Stimulated activated CD8-positive, alpha-beta memory T cell treated with anti-CD3 and anti-CD28 coated beads, Interleukin-15, amount 100 ng/mL, for 24 hours (primary cell): Measurements from ENCODE around the gene RXFP1.

Experiments
- DNase-seq: peaks from one replicate; pipeline ENCODE4 v3.0.0-alpha.2; 2020; ENCODE audit warnings: low read depth

The RXFP1 gene

GRCh38 chr4:158541506-158541905 lies 19.8 kb downstream of the RXFP1 start:
- no peak for DNase-seq

GRCh38 chr4:158543191-158543590 lies 21.5 kb downstream of the RXFP1 start:
- no peak for DNase-seq

DNA sequence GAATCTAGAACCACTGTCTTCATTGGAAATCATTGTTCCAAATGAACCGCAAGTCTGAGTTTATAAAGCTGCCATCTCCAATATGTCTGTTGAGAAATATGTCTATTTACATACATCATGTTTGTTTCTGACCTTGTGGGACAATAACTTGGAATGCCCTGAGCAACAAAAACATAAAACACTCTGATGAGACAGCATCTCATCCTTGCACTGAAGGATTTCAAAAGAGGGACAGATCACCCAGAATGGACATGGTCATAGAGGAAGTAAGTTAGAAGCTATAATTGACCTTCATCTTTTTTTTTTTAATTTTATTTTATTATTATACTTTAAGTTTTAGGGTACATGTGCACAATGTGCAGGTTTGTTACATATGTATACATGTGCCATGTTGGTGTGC lies 22.5 kb downstream of the RXFP1 start:
- no peak for DNase-seq

GRCh38 chr4:158553364-158553763 lies 31.7 kb downstream of the RXFP1 start:
- DNase-seq: no peak

DNA sequence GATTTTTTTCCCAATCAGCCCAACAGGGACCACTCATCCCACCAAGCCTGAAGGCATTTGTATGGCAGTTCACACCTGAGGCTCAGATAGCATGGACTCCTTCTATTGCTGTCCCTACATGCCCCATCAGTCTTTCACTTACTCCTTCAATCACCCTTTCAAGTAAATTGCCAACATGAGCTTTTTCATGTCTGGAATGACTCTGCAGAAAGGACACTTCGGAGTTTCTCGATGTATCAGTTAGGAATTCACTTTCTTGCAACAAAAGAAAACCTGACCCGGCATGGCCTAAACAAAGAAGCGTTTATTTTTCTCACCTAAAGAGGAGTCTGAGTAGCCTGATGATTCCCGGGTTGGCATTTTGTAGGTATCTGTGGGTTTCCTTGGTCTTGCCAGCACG lies 38.6 kb downstream of the RXFP1 start:
- no peak for DNase-seq

DNA sequence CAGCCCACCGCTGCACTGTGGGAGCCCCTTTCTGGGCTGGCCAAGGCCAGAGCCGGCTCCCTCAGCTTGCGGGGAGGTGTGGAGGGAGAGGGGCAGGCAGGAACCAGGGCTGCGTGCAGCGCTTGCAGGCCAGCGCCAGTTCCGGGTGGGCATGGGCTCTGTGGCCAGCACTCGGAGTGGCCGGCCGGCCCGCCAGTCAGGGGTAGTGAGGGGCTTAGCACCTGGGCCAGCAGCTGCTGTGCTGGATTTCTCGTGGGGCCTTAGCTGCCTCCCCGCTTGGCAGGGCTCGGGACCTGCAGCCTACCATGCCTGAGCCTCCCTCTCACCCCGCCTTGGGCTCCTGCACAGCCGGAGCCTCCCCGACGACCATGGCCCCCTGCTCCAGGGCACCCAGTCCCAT lies 45.2 kb downstream of the RXFP1 start:
- no peak for DNase-seq

GRCh38 chr4:158571736-158572135 lies 50.1 kb downstream of the RXFP1 start:
- DNase-seq: no peak

DNA sequence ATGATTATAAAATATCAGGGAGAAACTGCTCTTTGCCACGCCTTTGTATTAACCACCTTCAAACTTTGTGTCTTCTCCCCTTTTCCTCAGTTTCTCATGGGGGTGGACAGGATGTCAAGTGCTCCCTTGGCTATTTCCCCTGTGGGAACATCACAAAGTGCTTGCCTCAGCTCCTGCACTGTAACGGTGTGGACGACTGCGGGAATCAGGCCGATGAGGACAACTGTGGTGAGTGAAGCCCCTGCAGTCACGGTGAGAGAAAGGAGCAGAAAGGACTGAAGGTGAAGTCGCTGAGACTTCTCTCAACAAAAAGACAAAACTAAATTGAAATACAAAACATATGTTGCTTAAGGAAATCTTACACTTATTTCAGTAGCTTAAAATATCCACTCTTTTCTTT lies 50.9 kb downstream of the RXFP1 start:
- no peak for DNase-seq

DNA sequence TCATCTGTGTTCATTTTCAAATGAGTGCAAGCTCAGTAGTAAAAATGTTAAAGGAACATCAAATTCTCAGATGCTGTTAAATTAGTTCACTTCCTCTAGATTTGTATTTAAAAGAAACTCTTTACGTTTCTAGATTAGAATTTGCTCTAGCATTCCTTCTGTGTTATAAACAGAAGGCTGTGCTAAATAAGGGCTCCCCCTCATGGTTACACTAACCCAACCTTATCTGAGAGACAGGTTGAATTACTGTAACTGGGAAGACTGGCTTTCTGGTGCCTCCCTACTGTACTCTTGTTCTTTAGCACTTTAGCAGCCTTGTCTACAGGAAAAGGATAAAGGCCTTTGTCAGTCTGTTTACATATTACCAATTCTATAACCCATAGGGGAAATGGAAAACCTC lies 56.8 kb downstream of the RXFP1 start:
- no peak for DNase-seq

DNA sequence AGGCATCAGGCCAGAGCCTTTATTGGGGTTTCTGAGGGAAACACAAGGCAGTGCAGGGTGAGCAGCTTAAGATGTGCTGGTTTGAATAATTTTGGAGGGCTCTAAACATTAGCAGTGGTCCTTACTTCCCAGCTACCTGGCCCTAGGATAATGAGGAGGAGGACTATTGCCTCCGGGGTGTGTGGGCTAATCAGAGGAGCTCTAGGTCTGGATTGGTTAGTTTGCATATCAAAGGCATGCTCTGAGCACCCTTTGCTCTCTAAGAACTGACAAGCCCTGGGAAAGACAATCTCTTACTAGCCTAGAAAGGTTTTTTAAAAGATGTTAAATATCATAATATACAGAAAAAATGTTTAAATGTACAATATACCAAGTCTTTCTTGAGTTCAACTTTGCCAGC lies 58.4 kb downstream of the RXFP1 start:
- no peak for DNase-seq

GRCh38 chr4:158581161-158581560 lies 59.5 kb downstream of the RXFP1 start:
- no peak for DNase-seq

GRCh38 chr4:158586881-158587280 lies 65.2 kb downstream of the RXFP1 start:
- no peak for DNase-seq

DNA sequence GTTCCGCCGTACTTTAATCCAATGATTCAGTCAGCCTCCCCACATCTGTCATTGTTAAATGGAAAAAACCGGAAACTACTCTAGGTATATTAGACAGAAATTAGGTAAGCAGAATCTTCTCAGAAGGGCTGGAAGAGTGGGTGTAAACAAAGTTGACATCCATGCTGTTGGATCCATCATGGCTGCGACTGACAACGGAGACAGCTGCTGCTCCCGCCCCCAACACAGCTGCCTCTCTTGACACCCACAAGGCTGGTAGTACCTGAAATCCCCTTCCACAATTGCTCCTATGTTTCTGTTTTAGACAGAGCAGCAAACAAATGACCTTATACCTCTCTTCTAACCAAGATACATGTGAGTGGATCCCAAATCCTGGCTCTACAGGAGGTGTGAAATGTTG lies 66.6 kb downstream of the RXFP1 start:
- no peak for DNase-seq

DNA sequence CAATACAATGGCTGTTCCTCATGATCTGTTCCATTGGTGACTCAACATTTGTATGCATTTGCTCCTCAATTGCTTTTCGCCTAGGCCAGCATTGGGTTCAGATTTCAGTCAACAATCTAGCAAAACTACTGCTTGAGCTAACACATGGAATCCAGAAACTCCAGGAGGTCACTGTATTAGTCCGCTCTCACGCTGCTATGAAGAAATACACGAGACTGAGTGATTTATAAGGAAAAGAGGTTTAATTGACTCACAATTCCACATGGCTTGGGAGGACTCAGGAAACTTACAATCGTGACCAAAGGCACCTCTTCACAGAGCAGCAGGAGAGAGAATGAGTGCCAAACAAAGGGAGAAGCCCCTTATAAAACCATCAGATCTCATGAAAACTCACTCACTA lies 67.1 kb downstream of the RXFP1 start:
- DNase-seq: no peak

- no peak for DNase-seq
Measured at GRCh38 chr4:158590306-158590705, 68.6 kb downstream of the RXFP1 start.

- DNase-seq: no peak
Measured at GRCh38 chr4:158590824-158591223, 69.1 kb downstream of the RXFP1 start.

DNA sequence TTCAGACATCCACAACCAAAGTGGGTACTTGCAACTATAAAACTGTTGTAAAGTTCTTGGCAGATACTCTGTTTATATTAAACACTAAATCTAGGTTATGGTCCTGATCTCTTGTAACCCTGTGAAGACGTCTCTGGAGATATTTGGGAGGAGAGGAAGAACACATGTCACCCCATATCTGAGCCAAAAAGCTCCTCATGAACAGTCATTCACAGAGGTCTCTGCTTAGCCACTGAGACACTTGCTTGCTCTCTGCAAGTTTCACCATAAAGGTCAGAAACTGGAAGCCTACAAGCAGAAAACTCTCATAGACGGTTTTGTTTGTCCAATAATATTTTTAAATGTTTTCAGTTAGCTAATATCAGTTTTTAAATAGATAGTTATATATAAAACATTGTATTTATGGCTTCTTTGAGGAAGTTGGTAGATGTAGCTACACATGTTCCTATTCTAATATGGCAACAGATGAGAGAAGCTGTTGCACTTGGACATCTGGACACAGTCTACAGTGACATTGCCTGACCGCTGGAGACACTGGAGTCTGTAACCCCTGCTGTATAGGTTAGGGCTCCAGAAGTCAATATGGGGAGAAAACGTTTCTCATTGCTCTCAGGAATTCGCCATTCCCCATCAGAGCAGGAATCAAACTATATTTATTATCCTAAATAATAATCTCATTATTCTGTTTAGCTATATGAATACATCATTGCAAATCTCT lies 76.4 kb downstream of the RXFP1 start:
- DNase-seq: no peak

DNA sequence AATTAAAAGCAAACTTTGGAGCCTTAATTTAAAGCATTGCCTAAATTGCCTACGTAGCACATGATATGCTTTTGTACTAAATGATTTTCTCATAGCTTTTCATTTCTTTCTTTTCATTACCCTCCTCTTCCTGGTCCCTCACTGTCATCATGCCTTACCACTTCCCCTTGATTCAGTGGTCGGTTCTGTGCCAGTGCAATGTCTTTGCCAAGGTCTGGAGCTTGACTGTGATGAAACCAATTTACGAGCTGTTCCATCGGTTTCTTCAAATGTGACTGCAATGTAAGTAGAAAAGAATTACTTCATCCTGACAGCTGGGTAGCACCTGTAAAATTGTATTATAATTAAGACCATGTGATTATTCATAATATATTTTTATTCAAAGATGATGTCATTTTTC lies 77.5 kb downstream of the RXFP1 start:
- DNase-seq: no peak

DNA sequence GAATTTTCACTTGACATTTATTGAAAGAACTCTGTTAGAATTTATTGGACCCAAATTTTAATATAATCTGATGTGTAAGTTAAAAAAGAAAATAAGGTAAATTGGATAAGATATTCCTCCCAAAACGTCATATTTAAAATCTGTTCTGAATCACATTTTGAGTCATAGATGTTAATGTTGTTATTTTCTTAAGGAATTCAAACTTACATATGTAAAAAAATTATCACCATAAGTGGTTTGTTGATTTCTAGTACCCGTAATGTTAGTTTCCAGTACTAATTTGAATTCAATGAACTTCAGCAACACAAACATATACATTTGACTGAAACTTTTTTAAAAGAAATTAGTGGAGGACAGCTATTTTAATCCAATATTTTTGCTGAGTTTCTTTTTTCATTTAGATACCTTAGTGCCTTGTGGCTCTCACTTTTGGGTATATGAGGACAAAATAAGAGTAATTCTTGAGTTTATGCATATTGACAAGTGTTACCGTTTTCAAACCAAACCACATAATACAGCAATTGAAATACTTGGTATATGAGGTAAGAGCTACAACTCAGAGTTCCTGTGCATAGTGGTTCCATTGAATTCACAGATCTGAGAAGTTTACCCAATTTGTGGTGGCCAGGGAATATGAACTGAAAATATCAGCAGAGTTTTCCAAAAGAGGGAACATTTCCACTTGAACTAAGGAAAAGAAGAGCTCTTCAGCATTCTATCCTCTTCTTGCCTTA lies 78.2 kb downstream of the RXFP1 start:
- DNase-seq: no peak

- DNase-seq: no peak
Measured at GRCh38 chr4:158604369-158604768, 82.7 kb downstream of the RXFP1 start.

GRCh38 chr4:158605393-158605792 lies 83.7 kb downstream of the RXFP1 start:
- no peak for DNase-seq

- DNase-seq: no peak
Measured at GRCh38 chr4:158606969-158607368, 85.3 kb downstream of the RXFP1 start.

- no peak for DNase-seq
Measured at GRCh38 chr4:158609116-158609515, 87.4 kb downstream of the RXFP1 start.

DNA sequence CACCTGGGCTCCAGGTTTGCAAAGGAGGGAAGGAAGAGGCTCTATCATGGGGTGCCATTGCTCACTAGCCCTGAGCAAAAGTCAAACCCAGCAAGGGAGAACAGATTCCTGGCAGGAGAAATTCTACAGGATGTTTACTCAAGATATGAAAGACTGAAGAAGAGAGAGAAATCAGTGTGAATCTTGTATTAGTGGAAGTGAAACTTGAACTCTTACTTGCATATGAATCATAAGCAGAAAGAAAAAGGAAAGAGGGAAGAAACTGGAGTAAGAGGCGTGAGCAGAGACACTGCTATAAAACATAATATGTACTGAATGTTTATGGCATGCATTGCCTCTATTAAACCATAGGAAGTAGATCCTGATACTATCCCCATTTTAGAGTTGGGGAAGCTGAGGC lies 89.1 kb downstream of the RXFP1 start:
- no peak for DNase-seq
